ENCODE results near the gene PSMA5.
"Not testable (repeated sequence)": the region's sequence is repeated elsewhere in the genome, so short reads cannot be mapped to it uniquely, and the experiment has no call there.

The PSMA5 gene

DNA sequence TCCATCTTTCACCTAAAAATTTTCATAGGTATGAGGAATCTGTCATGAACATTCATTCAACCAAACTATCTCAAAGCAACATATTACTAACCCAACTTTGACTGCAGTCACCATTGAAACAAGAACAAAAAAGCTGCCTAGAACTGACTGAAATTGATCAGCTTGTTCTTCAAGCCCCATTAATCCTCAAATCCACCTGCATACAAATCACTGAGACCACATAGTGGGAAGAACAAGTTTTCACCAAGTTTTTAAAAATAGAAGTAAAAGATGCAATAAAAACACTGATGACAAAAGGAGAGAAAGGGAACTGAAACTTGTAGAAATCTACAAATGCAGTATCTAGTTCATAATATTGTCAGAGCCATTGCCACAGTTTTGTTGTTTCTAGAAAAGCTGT, 34.6 kb downstream of the PSMA5 start:
- no peak for DNase-seq

DNA sequence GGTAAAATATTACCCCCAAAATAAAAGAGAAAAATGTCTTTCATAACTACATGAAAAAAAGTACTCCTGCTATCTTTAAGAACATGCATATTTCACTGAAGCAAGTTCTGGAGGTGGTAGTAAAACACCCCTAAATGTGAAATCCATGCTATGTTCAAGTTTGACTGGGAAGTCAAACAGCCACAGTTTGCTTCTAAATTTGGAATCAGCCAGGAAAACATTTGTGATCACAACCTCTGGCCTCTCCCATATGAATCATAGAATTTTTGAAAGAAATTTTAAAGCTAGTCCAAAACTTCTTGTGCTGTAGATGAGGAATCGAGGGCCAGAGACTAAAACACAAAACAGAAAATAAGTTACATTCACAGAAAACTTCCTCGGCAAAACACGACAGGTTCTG, 35.1 kb downstream of the PSMA5 start:
- no peak for DNase-seq

GRCh38 chr1:109389638-109390341, 36.5 kb downstream of the PSMA5 start:
- no peak for DNase-seq

DNA sequence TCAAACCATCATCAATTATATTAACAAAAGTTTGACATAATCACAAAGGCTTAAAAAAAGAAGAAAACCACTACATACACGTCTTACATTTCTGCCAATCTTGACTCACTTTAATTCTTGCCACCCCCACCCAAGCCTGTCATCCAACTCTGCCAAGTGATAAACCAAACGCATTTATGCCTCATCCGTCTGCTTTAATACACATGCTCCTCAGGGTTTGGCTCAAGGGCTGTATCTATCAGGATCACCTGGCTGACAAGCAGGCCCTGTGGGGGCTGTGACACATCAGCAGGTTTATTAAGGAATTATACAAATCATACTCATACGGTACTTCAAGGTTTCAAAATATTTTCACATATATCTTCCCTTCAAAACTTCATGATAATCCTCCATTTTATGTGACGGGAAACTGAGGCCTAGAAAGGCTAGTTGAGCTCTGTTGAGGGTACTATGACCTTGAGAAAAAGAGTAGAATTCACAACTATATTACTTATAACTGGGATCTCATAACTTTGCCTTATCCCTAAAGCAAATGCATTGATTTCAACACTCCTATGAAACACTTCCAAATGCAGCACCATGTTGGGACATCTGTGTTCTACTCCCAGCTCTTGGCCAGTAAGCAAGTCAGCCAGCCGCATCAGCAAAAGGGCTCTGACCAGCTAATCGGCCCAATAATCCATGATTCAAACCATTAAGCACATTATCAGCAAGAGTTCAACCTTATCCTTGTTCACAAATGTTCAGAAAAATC, 37.2 kb downstream of the PSMA5 start:
- no peak for DNase-seq

DNA sequence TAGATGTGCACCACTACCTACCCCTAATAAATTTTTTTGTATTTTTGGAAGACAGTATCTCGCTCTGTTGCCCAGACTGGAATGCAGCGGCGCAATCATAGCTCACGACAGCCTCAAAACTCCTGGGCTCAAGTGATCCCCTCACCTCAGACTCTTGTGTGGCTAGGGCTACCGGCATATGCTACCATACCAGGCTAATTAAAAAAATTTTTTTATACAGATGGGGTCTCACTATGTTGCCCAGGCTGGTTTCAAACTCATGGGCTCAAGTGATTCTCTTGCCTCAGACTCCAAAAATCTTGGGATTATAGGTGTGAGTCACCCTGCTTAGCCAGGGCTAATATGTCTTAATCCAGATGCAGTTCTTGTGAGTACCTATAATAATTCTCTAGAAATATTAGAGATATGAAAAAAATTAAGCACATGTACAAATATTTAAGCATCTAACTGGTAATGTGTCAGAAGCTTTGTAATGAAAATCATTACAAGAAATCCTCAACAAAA, 38.0 kb downstream of the PSMA5 start:
- DNase-seq = no peak

DNA sequence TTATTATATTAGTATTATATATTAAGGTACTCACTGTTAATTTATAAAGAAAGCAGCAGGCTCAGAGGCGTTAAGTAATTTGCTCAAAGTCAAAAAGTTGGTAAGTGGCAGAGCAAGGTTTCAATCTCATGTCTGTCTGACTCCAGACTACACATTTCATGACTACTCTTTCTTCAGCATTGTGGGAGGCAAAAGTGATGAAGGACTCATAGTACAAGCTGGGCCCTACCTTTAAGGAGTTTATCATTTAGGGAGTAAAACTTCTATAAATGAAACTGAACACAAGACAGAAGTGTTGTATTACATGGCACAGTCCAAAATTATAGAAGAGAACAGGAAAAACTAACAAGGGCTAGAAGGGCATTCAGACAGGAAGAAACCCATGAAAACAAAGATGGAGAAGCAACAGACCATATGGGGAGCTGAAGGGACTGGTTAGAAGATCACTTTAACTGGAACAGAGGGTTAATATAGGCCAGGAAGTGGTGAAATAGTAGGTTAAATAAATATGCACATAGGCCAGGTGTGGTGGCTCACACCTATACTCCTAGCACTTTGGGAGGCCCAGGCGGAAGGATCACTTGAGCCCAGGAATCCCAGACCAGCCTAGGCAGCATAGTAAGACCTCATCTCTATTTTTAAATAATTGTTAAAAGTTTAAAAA, 40.1 kb downstream of the PSMA5 start:
- no peak for DNase-seq

- no peak for DNase-seq
These were observed 40.8 kb downstream of the PSMA5 start for GRCh38 chr1:109385417-109385816.

- no peak for DNase-seq
These were observed 42.4 kb downstream of the PSMA5 start for GRCh38 chr1:109383854-109384253.

GRCh38 chr1:109383087-109383779, 43.0 kb downstream of the PSMA5 start:
- DNase-seq = no peak

DNA sequence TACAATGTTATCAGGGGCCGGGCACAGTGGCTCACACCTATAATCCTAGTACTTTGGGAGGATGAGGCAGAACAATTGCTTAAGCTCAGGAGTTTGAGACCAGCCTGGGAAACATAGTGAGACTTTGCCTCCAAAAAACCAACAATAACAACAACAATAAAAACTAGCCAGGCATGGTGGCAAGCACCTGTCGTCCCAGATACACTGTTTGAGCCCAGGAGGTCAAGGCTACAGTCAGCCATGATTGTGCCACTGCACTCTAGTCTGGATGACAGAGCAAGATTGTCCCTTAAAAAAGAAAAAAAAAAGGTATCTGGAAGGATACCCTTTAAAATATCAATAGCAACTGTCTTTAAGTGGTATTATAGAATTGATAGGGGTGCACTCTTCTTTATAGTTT, 44.7 kb downstream of the PSMA5 start:
- no peak for DNase-seq

DNA sequence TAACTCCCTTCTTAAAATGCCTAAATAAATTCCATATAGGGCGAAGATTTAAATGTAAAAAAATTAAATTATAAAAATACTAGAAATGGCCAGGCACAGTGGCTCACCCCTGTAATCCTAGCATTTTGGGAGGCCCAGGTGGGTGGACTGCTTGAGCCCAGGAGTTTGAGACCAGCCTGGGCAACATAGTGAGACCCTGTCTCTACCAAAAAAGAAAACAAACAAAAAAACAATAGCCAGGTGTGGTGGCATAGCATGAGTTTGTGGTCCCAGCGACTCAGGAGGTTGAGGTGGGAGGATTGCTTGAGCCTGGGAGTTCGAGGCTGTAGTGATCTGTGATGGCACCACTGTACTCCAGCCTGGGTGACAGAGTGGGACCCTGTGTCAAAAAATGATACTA, 46.3 kb downstream of the PSMA5 start:
- DNase-seq = no peak

- no peak for DNase-seq
These were observed 46.8 kb downstream of the PSMA5 start for GRCh38 chr1:109379422-109379821.

- no peak for DNase-seq
These were observed 48.5 kb downstream of the PSMA5 start for GRCh38 chr1:109377698-109378097.

DNA sequence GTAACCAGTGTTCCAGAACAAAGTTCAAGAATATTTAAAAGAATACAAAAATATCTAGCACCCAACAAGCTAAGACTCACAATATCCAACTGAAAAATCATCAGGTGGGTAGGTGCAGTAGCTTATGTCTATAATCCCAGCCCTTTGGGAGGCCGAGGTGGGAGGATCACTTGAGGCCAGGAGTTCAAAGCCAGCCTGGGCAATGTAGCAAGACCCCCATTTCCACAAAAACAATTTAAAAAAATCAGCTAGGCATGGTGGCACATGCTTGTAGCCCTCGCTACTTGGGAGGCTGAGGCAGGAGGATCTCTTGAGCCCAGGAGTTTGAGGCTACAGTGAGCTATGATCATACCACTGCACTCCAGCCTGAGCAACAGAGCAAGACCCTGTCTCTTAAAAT, 52.6 kb downstream of the PSMA5 start:
- DNase-seq = not testable (repeated sequence)

DNA sequence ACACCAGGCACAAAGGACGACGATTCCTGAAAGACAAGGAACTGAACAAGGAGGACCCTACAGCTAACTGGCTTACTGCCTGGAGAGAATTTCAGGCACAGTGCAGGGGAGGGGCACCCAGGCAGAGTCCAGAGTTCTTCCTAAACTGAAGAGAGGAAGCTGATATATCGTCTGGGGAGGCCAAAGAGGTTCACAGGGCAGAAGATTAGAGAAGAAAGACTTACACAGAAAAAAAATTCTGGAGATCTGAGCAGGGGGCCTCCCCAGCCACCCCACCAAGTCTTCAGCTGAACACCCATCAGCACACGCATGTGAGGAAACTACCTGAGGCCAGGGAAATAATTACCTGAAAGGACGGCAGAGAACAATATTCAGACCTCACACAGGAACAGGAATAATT, 53.1 kb downstream of the PSMA5 start:
- no peak for DNase-seq

GRCh38 chr1:109372281-109372680, 54.0 kb downstream of the PSMA5 start:
- no peak for DNase-seq

- no peak for DNase-seq
These were observed 54.9 kb downstream of the PSMA5 start for GRCh38 chr1:109371341-109371739.

DNA sequence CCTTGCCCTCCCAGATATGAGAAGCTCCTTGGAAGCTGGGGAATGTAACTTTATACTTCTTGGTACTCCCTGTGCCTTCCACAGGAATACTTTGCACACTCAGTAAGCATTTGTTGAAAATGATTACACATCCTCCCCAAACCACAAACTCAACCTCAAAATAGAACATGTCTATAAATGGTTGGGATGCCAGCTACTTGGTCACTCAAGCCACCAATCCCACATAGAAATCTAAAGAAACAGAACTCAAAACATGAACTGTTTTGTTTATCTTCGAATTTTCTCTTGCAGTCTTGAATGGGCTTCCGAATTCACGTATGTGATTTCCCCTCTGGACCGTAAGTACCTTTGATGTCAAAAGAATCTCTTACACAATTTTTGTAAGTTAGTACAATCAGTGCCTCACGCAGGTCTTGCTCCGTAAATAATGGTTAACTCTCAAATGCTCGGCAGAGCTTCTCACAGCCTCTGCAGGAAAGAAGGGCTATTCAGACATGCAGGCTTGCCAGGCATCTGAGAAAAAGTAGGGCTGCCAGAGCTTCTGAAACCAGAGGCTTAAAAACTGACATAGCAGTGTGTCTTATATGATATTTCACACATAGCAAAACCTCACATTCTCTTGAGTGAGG, 55.4 kb downstream of the PSMA5 start:
- DNase-seq = no peak

GRCh38 chr1:109369167-109369746, 57.0 kb downstream of the PSMA5 start:
- no peak for DNase-seq

GRCh38 chr1:109368464-109368863, 57.8 kb downstream of the PSMA5 start:
- no peak for DNase-seq

DNA sequence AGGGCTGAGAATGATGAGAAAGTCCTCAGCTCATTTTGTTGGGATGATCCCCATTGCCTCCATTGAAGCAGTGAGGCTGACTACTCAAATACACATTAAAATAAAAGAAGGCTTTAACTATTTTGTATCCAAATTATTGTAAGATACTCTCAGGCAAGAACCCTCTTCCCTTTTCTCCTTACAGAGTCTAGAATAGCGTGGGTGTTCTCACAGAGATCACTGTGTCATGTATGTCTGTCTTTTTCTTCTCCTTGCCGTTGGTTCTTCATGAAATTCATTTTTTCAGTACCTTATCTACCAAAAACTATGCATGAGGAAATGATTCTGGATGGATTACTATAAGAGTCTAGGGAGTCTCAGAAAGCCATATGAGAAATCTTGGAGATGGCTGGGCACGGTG, 58.6 kb downstream of the PSMA5 start:
- no peak for DNase-seq

DNA sequence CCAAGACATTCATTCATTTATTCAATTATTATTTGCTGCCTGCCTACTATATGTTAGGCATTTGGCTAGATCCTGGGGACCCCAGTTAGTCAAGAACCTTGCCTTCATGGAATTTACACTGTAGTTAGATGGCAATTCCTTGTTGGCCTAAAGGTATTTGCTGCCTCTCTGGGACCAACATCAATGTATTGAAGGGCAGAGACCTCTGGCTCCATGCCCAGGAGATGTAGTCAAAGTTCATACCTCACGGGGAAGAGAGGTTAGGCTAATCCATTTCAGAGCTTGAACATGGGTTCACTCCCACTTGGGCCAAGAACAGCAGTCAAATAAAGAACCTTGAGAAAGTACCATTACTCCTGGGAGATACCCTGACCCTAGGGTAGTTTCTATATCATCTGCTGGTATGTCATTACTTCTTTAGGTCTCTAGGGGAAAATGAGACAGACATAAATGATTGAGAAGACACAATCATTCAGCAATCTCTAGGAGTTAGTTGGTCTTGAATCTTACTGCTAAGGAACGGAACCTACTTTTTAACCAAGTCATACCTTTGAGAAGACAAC, 60.5 kb downstream of the PSMA5 start:
- no peak for DNase-seq
